Panc1 (cell line): Measurements from ENCODE around the gene EIF4E2.

Experiments
- CTCF ChIP-seq: fragments of 450-650 bp; IDR thresholded peaks from 2 replicates; pipeline ENCODE4 v1.5.1; 2017; ENCODE audit warnings: mild to moderate bottlenecking
- POLR2AphosphoS5 ChIP-seq: IDR thresholded peaks from 2 replicates; pipeline ENCODE4 v1.6.1; 2012; ENCODE audit warnings: mild to moderate bottlenecking, low read depth, low read length, moderate library complexity
- SIN3A ChIP-seq: IDR thresholded peaks from 2 replicates; pipeline ENCODE4 v1.6.1; 2012; ENCODE audit warnings: low read depth, mild to moderate bottlenecking, low read length, moderate library complexity, borderline replicate concordance; ENCODE audit not compliant: insufficient read depth
- TF ChIP-seq, protein P1 (sequence below), 2 experiments: IDR thresholded peaks; 2 replicates each; pipeline ENCODE4 v1.6.1; 2011 to 2012; ENCODE audit warnings: low read depth in 2 of 2, control low read depth in 1 of 2, low read length in 1 of 2, mild to moderate bottlenecking in 1 of 2, moderate library complexity in 1 of 2; ENCODE audit not compliant: insufficient read depth in 1 of 2

DNA sequence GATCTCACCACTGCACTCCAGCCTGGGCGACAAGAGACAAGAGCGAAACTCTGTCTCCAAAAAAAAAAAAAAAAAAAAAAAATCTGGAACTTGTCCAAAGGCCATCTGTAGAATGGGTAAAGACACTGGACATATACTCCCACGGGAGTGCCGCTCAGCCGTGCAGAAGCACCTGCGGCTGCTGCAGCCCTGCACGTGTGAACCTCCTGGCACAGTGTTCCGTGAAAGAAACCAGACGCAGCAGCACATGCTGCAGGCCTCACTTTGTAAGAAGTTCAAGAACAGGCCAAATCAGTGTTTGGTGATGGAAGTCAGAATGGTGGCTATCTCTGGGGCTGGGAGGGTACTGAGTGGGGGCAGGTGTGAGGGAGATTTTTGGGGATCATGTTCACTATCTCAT is 18.1 kb upstream of the EIF4E2 start:
- TF ChIP-seq CTCF: no peak
- TF ChIP-seq POLR2AphosphoS5: no peak
- TF ChIP-seq SIN3A: no peak
- TF ChIP-seq, protein P1, sequence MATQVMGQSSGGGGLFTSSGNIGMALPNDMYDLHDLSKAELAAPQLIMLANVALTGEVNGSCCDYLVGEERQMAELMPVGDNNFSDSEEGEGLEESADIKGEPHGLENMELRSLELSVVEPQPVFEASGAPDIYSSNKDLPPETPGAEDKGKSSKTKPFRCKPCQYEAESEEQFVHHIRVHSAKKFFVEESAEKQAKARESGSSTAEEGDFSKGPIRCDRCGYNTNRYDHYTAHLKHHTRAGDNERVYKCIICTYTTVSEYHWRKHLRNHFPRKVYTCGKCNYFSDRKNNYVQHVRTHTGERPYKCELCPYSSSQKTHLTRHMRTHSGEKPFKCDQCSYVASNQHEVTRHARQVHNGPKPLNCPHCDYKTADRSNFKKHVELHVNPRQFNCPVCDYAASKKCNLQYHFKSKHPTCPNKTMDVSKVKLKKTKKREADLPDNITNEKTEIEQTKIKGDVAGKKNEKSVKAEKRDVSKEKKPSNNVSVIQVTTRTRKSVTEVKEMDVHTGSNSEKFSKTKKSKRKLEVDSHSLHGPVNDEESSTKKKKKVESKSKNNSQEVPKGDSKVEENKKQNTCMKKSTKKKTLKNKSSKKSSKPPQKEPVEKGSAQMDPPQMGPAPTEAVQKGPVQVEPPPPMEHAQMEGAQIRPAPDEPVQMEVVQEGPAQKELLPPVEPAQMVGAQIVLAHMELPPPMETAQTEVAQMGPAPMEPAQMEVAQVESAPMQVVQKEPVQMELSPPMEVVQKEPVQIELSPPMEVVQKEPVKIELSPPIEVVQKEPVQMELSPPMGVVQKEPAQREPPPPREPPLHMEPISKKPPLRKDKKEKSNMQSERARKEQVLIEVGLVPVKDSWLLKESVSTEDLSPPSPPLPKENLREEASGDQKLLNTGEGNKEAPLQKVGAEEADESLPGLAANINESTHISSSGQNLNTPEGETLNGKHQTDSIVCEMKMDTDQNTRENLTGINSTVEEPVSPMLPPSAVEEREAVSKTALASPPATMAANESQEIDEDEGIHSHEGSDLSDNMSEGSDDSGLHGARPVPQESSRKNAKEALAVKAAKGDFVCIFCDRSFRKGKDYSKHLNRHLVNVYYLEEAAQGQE (IDR thresholded peaks at IDR 0.05; ENCODE audit: insufficient read depth in 1 of 2, low read depth in 2 of 2, low read length in 1 of 2): no peak
